ENCODE data around the gene DSPP.

Gene DSPP

GRCh38 chr4:87624698-87625097 is 16.4 kb downstream of the DSPP start:
- no peaks in the 10 kb centered on the region for H3K9me3 ChIP-seq (ENCODE audit: control insufficient read depth, insufficient read depth, low read depth, low read length)
- no peak overlapping the region for H3K27ac ChIP-seq (ENCODE audit: low read depth, low read length)
- H3K36me3 ChIP-seq (ENCODE audit: control insufficient read depth, insufficient read depth, low read length): no peaks in the 10 kb centered on the region
- H3K4me3 ChIP-seq (ENCODE audit: low read depth, low read length): no peak overlapping the region
- H3K4me1 ChIP-seq (ENCODE audit: control insufficient read depth, insufficient read depth, low read length): no peaks in the 10 kb centered on the region
- 0 out of 2 replicates have a peak, but pooled peaks cover 3% of the 10 kb centered on the region for H3K27me3 ChIP-seq (ENCODE audit: control insufficient read depth, insufficient read depth, low read length)
- H3K9ac ChIP-seq (ENCODE audit: low read length): no peak overlapping the region

- H3K36me3 ChIP-seq (ENCODE audit: control insufficient read depth, insufficient read depth, low read length): no peaks in the 10 kb centered on the region
- no peaks in the 10 kb centered on the region for H3K9me3 ChIP-seq (ENCODE audit: control insufficient read depth, insufficient read depth, low read depth, low read length)
- H3K4me3 ChIP-seq (ENCODE audit: low read depth, low read length): no peak overlapping the region
- no peak overlapping the region for H3K27ac ChIP-seq (ENCODE audit: low read depth, low read length)
- no peak overlapping the region for H3K9ac ChIP-seq (ENCODE audit: low read length)
- peaks cover 5% of the 10 kb centered on the region; the same call in 1 of the 2 replicates for H3K4me1 ChIP-seq (ENCODE audit: control insufficient read depth, insufficient read depth, low read length)
- no peaks in the 10 kb centered on the region for H3K27me3 ChIP-seq (ENCODE audit: control insufficient read depth, insufficient read depth, low read length)
Observed at GRCh38 chr4:87631668-87632067, 23.3 kb downstream of the DSPP start.

GRCh38 chr4:87632469-87632868 is 24.1 kb downstream of the DSPP start:
- Histone ChIP-seq H3K9me3 (ENCODE audit: control insufficient read depth, insufficient read depth, low read depth, low read length) (no peaks in the 10 kb centered on the region), H3K27me3 (ENCODE audit: control insufficient read depth, insufficient read depth, low read length) (no peaks in the 10 kb centered on the region), H3K27ac (ENCODE audit: low read depth, low read length) (no peak overlapping the region), H3K4me3 (ENCODE audit: low read depth, low read length) (no peak overlapping the region), H3K36me3 (ENCODE audit: control insufficient read depth, insufficient read depth, low read length) (no peaks in the 10 kb centered on the region), H3K4me1 (ENCODE audit: control insufficient read depth, insufficient read depth, low read length) (peaks cover 7% of the 10 kb centered on the region; the same call in 1 of the 2 replicates), H3K9ac (ENCODE audit: low read length) (no peak overlapping the region)

GRCh38 chr4:87633243-87633642 is 24.9 kb downstream of the DSPP start:
- Histone ChIP-seq H3K4me3 (ENCODE audit: low read depth, low read length) (no peak overlapping the region), H3K4me1 (ENCODE audit: control insufficient read depth, insufficient read depth, low read length) (peaks cover 7% of the 10 kb centered on the region; the same call in 1 of the 2 replicates), H3K9ac (ENCODE audit: low read length) (no peak overlapping the region), H3K36me3 (ENCODE audit: control insufficient read depth, insufficient read depth, low read length) (no peaks in the 10 kb centered on the region), H3K27me3 (ENCODE audit: control insufficient read depth, insufficient read depth, low read length) (no peaks in the 10 kb centered on the region), H3K27ac (ENCODE audit: low read depth, low read length) (no peak overlapping the region), H3K9me3 (ENCODE audit: control insufficient read depth, insufficient read depth, low read depth, low read length) (no peaks in the 10 kb centered on the region)

- H3K4me1 ChIP-seq (ENCODE audit: control insufficient read depth, insufficient read depth, low read length): no peaks in the 10 kb centered on the region
- H3K36me3 ChIP-seq (ENCODE audit: control insufficient read depth, insufficient read depth, low read length): no peaks in the 10 kb centered on the region
- H3K9me3 ChIP-seq (ENCODE audit: control insufficient read depth, insufficient read depth, low read depth, low read length): no peaks in the 10 kb centered on the region
- no peak overlapping the region for H3K9ac ChIP-seq (ENCODE audit: low read length)
- no peak overlapping the region for H3K27ac ChIP-seq (ENCODE audit: low read depth, low read length)
- H3K4me3 ChIP-seq (ENCODE audit: low read depth, low read length): no peak overlapping the region
- H3K27me3 ChIP-seq (ENCODE audit: control insufficient read depth, insufficient read depth, low read length): no peaks in the 10 kb centered on the region
Observed at GRCh38 chr4:87644286-87644685, 36.0 kb downstream of the DSPP start.

GRCh38 chr4:87649980-87650379 is 41.7 kb downstream of the DSPP start, which contains the start of gene DMP1:
DMP1 (plus strand) TSS chr4:87650280; CDS start chr4:87656493, 6,213 bp downstream.
- Histone ChIP-seq H3K4me1 (ENCODE audit: control insufficient read depth, insufficient read depth, low read length) (peaks cover 8% of the 10 kb centered on the region), H3K4me3 (ENCODE audit: low read depth, low read length) (no peak within 1 kb of the TSS), H3K36me3 (ENCODE audit: control insufficient read depth, insufficient read depth, low read length) (no peaks in the 10 kb centered on the region), H3K9me3 (ENCODE audit: control insufficient read depth, insufficient read depth, low read depth, low read length) (no peaks in the 10 kb centered on the region), H3K27me3 (ENCODE audit: control insufficient read depth, insufficient read depth, low read length) (no peaks in the 10 kb centered on the region), H3K9ac (ENCODE audit: low read length) (no peak within 1 kb of the TSS), H3K27ac (ENCODE audit: low read depth, low read length) (no peak within 1 kb of the TSS)

- H3K9ac ChIP-seq (ENCODE audit: low read length): no peak overlapping the region
- H3K27ac ChIP-seq (ENCODE audit: low read depth, low read length): no peak overlapping the region
- H3K4me1 ChIP-seq (ENCODE audit: control insufficient read depth, insufficient read depth, low read length): peaks cover 10% of the 10 kb centered on the region
- no peaks in the 10 kb centered on the region for H3K9me3 ChIP-seq (ENCODE audit: control insufficient read depth, insufficient read depth, low read depth, low read length)
- H3K36me3 ChIP-seq (ENCODE audit: control insufficient read depth, insufficient read depth, low read length): no peaks in the 10 kb centered on the region
- no peak overlapping the region for H3K4me3 ChIP-seq (ENCODE audit: low read depth, low read length)
- no peaks in the 10 kb centered on the region for H3K27me3 ChIP-seq (ENCODE audit: control insufficient read depth, insufficient read depth, low read length)
Observed at GRCh38 chr4:87650938-87651337, 42.6 kb downstream of the DSPP start.

- H3K4me3 ChIP-seq (ENCODE audit: low read depth, low read length): no peak overlapping the region
- no peaks in the 10 kb centered on the region for H3K9me3 ChIP-seq (ENCODE audit: control insufficient read depth, insufficient read depth, low read depth, low read length)
- no peaks in the 10 kb centered on the region for H3K36me3 ChIP-seq (ENCODE audit: control insufficient read depth, insufficient read depth, low read length)
- H3K27ac ChIP-seq (ENCODE audit: low read depth, low read length): no peak overlapping the region
- no peaks in the 10 kb centered on the region for H3K27me3 ChIP-seq (ENCODE audit: control insufficient read depth, insufficient read depth, low read length)
- peaks cover 10% of the 10 kb centered on the region for H3K4me1 ChIP-seq (ENCODE audit: control insufficient read depth, insufficient read depth, low read length)
- no peak overlapping the region for H3K9ac ChIP-seq (ENCODE audit: low read length)
Observed at GRCh38 chr4:87651941-87652340, 43.6 kb downstream of the DSPP start.

GRCh38 chr4:87654487-87655044 is 46.2 kb downstream of the DSPP start:
- H3K27ac ChIP-seq (ENCODE audit: low read depth, low read length): no peak overlapping the region
- H3K36me3 ChIP-seq (ENCODE audit: control insufficient read depth, insufficient read depth, low read length): no peaks in the 10 kb centered on the region
- H3K9ac ChIP-seq (ENCODE audit: low read length): no peak overlapping the region
- no peak overlapping the region for H3K4me3 ChIP-seq (ENCODE audit: low read depth, low read length)
- H3K27me3 ChIP-seq (ENCODE audit: control insufficient read depth, insufficient read depth, low read length): no peaks in the 10 kb centered on the region
- H3K4me1 ChIP-seq (ENCODE audit: control insufficient read depth, insufficient read depth, low read length): peaks cover 20% of the 10 kb centered on the region
- no peaks in the 10 kb centered on the region for H3K9me3 ChIP-seq (ENCODE audit: control insufficient read depth, insufficient read depth, low read depth, low read length)

- no peaks in the 10 kb centered on the region for H3K36me3 ChIP-seq (ENCODE audit: control insufficient read depth, insufficient read depth, low read length)
- peaks cover 20% of the 10 kb centered on the region for H3K4me1 ChIP-seq (ENCODE audit: control insufficient read depth, insufficient read depth, low read length)
- no peak overlapping the region for H3K9ac ChIP-seq (ENCODE audit: low read length)
- H3K9me3 ChIP-seq (ENCODE audit: control insufficient read depth, insufficient read depth, low read depth, low read length): no peaks in the 10 kb centered on the region
- H3K27me3 ChIP-seq (ENCODE audit: control insufficient read depth, insufficient read depth, low read length): no peaks in the 10 kb centered on the region
- no peak overlapping the region for H3K4me3 ChIP-seq (ENCODE audit: low read depth, low read length)
- H3K27ac ChIP-seq (ENCODE audit: low read depth, low read length): no peak overlapping the region; the same call in 1 of the 2 replicates
Observed at GRCh38 chr4:87657525-87657924, 49.2 kb downstream of the DSPP start.

- Histone ChIP-seq H3K9ac (ENCODE audit: low read length) (no peak overlapping the region), H3K36me3 (ENCODE audit: control insufficient read depth, insufficient read depth, low read length) (no peaks in the 10 kb centered on the region), H3K27me3 (ENCODE audit: control insufficient read depth, insufficient read depth, low read length) (no peaks in the 10 kb centered on the region), H3K4me3 (ENCODE audit: low read depth, low read length) (no peak overlapping the region), H3K9me3 (ENCODE audit: control insufficient read depth, insufficient read depth, low read depth, low read length) (no peaks in the 10 kb centered on the region), H3K27ac (ENCODE audit: low read depth, low read length) (no peak overlapping the region), H3K4me1 (ENCODE audit: control insufficient read depth, insufficient read depth, low read length) (peaks cover 17% of the 10 kb centered on the region)
Observed at GRCh38 chr4:87659247-87659931, 51.1 kb downstream of the DSPP start.

Measured in HUES6 (cell line).